ENCODE measurements around the gene GUCY1A2. TPM values are rescaled to one million over a fixed set of nuclear protein-coding genes. Genes with fewer than 3 reads are reported as not detected.

The GUCY1A2 gene
- total RNA-seq, 4 donors from 2014 or later: 0.37 to 2.0 (median 0.67) TPM

- no peaks in the 10 kb centered on the region for H3K4me1 ChIP-seq
- no peaks in the 10 kb centered on the region for H3K9me3 ChIP-seq
- TF ChIP-seq POLR2A (IDR thresholded peaks at IDR 0.05) (no peak), CTCF (IDR thresholded peaks at IDR 0.05) (no peak), EP300 (IDR thresholded peaks at IDR 0.05; ENCODE audit: low read depth) (no peak), POLR2AphosphoS5 (IDR thresholded peaks at IDR 0.05) (no peak)
- no peaks in the 10 kb centered on the region for H3K27me3 ChIP-seq
- no peak for DNase-seq
- in situ Hi-C loops (cut with MboI; ENCODE audit: low pct_ligation_motif_present in 1 of 4, low pct_unique_long_range_greater_than_20kb in 1 of 4, low sequenced_read_pairs in 3 of 4): no loop called here
- intact Hi-C loops (cut with DNase I; ENCODE audit: low total_unique reads): no loop called here
- no peak overlapping the region for H3K27ac ChIP-seq
- no peak overlapping the region for H3K4me3 ChIP-seq
- no peaks in the 10 kb centered on the region for H3K36me3 ChIP-seq
These were observed 143.3 kb downstream of the GUCY1A2 start for GRCh38 chr11:106875013-106875412.

- in situ Hi-C loops (cut with MboI; ENCODE audit: low pct_ligation_motif_present in 1 of 4, low pct_unique_long_range_greater_than_20kb in 1 of 4, low sequenced_read_pairs in 3 of 4) (no loop called here), intact Hi-C loops (cut with DNase I; ENCODE audit: low total_unique reads) (no loop called here)
- TF ChIP-seq CTCF (IDR thresholded peaks at IDR 0.05): no peak
- TF ChIP-seq EP300 (IDR thresholded peaks at IDR 0.05; ENCODE audit: low read depth): no peak
- no peak for TF ChIP-seq POLR2AphosphoS5 (IDR thresholded peaks at IDR 0.05)
These were observed 146.0 kb downstream of the GUCY1A2 start for GRCh38 chr11:106872246-106872645.

GRCh38 chr11:106858200-106858599 is 160.1 kb downstream of the GUCY1A2 start:
- Histone ChIP-seq H3K36me3 (no peaks in the 10 kb centered on the region), H3K4me1 (no peaks in the 10 kb centered on the region), H3K27ac (no peak overlapping the region), H3K27me3 (no peaks in the 10 kb centered on the region), H3K9me3 (peaks cover 0 to 4% of the 10 kb centered on the region in 2 donors), H3K4me3 (no peak overlapping the region)
- in situ Hi-C loops (cut with MboI; ENCODE audit: low pct_ligation_motif_present in 1 of 4, low pct_unique_long_range_greater_than_20kb in 1 of 4, low sequenced_read_pairs in 3 of 4) (no loop called here), intact Hi-C loops (cut with DNase I; ENCODE audit: low total_unique reads) (no loop called here)
- no peak for TF ChIP-seq EP300 (IDR thresholded peaks at IDR 0.05; ENCODE audit: low read depth)
- no peak for TF ChIP-seq CTCF (IDR thresholded peaks at IDR 0.05)
- no peak for TF ChIP-seq POLR2AphosphoS5 (IDR thresholded peaks at IDR 0.05)
- TF ChIP-seq POLR2A (IDR thresholded peaks at IDR 0.05): no peak
- no peak for DNase-seq

More at GRCh38 chr11:106872246-106872645, 146.0 kb downstream of the GUCY1A2 start:
- H3K27ac ChIP-seq: no peak overlapping the region
- no peaks in the 10 kb centered on the region for H3K27me3 ChIP-seq
- H3K4me1 ChIP-seq: no peaks in the 10 kb centered on the region
- H3K36me3 ChIP-seq: no peaks in the 10 kb centered on the region
- no peaks in the 10 kb centered on the region for H3K9me3 ChIP-seq
- no peak for DNase-seq
- H3K4me3 ChIP-seq: no peak overlapping the region

DNA sequence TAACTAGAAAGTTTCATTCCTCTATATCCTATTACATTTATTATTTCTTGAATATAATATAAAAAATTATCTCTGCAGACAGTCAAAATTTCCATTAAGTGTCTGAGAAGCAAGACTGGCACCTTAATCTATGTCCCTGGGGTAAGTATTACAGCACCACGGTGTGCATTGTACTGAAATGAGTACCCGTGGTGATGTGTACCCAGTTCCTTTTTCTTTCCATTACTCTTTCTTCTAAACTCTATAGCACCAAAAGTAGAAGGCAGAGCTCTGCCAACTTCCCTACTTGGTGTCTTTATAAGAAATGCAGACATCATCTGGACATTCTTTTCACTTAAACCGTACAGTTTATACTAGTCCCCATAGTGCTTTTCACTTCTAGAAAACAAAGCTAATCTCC is 161.7 kb downstream of the GUCY1A2 start:
- intact Hi-C loops (cut with DNase I; ENCODE audit: low total_unique reads) (no loop called here), in situ Hi-C loops (cut with MboI; ENCODE audit: low pct_ligation_motif_present in 1 of 4, low pct_unique_long_range_greater_than_20kb in 1 of 4, low sequenced_read_pairs in 3 of 4) (no loop called here)
- H3K27me3 ChIP-seq: no peaks in the 10 kb centered on the region
- WGBS, 2 donors (ENCODE audit: low coverage in 1 of 2): 65 to 67% methylated on average over 3 of the region's 3 CpGs
- H3K4me3 ChIP-seq: no peak overlapping the region
- H3K36me3 ChIP-seq: no peaks in the 10 kb centered on the region
- H3K27ac ChIP-seq: no peak overlapping the region
- DNase-seq: no peak
- TF ChIP-seq EP300 (IDR thresholded peaks at IDR 0.05; ENCODE audit: low read depth) (no peak), CTCF (IDR thresholded peaks at IDR 0.05) (no peak), POLR2A (IDR thresholded peaks at IDR 0.05) (no peak), POLR2AphosphoS5 (IDR thresholded peaks at IDR 0.05) (no peak)
- peaks cover 0 to 8% of the 10 kb centered on the region in 2 donors for H3K9me3 ChIP-seq
- no peaks in the 10 kb centered on the region for H3K4me1 ChIP-seq

Data from transverse colon (tissue), 4 donors.